NAMALWA (cell line): ENCODE results near the gene TMED4.

ENCODE experiments used
- DNase-seq: peaks from one replicate; pipeline ENCODE4 v3.0.0-alpha.2; 2015; ENCODE audit warnings: low spot score

The TMED4 gene

DNA sequence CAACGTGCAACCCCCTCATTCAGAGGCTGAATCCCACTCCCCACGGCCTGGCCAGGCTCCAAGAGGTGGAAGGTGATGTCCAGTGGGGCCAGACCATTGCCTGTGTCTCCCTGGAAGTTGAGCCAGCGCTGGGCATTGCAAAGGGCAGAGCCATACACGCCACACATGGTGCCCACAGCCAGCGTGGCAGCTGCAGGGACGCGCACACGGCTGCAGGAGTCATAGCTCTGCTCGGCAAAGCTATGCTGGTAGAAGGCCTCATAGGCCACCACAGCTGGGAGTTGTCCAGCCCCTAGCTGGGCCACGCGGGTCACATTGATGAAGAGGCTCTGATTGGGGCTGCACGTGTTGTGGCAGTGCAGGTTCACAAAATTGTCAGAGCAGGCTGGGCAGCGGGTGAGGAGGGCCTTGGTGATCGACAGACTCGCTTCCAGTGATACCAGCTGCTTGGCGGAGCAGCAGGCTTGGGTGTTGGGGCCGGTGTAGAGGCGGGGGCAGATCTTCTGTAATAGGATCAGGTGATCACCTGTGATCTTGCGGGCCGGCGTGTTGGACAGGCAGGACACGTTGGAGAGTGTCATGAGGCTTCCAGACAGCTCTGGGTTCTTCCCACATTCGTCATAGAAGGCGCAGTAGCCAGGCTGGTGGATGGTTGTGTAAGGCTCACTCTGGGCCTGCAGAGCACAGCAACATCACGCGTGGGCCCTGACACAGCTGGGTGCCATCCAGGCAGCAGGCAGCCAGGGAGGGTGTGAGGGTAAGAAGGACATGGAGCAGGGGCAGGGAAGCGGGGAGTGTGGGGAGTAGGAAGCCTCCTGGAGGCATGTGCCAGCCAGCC is 42.1 kb downstream of the TMED4 start:
- no peak for DNase-seq

DNA sequence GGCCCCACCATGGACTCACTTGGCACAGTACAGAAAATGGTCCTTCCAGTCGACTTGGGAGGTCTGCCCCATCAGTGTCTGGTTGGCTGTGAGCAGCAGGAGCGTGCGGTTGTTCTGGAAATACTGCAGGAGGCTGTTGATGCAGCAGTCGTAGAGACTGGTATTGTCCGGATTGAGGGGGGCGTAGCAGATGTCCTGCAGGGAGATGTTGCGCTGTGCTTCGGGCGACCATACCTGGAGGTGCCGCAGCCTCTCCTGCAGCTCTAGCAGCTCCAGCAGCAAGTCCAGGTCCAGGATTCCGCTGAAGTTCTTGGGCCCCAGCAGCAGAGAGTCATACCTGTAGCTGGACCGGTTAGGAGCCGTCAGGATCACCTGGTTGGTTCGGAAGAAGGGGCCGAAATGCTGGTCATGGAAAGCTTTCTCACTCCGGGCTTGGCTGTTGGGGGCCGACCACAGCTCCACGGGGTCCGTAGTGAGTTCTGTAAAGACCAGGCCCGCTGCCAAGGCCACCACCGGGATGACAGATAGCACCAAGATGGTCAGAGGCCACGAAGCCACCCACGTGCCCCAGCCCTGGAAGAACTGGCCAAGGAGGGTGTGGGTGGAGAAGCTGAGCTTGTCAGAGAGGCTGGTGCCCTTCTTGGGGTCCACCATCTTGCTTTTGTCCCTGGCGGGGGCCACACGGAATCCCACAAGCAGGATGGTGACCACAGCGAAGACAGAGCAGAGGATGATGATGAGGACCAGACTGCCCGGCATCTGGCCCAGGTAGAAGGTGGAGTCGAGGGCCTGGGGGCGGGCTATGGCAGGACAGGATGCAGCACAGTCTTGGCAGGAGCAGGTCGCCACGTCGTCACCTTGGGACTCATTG is 43.0 kb downstream of the TMED4 start:
- DNase-seq: no peak

DNA sequence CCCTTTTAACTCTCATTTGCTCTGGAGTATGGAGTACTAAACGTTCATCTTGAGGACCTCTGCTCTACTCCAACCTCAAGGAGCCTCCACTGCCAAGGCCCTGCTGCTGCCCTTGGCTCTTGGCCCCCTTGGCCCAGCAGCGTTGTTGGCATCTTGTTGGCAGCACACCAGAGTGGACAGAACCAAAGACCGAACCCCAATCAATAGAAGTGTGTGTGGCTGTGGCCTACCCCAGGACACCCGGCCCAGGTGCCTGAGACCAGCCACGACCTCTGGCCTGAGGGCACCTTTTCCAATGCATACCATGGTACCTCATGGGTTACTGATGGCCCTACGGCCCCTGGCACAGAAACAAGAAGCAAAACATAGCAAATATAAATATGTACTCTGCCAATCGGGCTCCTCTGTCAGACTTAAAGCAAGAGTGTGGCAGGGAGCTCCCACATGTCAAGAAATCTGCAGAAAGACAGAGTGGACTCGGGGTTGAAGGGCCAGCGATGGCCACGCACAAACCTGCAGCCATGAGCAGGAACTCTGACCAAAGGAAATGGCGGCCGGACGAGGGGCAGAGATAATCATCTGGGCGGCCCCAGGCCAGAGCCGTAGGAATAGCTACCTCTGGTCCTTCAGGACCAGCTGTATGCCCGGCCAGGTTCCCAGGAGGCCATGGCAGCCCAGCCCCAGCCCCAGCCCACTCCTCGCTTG is 43.8 kb downstream of the TMED4 start:
- DNase-seq: no peak

DNA sequence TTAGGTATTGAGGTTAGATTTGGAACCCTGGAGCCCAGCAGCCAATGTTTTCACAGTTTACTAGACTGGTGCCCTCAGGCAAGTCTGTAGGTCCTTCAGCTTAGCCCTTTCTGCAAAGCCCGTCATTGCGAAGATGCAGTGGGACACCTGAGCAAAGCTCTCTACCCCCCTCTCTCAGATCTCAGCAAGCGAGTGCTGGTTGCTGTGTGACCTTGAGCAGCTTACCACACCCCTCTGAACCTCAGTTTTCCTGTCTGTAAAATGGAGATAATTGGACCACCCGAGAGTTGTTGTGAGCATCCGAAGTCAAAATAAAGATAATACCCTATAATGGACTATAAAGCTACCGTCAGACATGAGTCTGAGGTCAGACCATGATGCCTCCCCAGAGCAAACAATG is 44.6 kb downstream of the TMED4 start:
- DNase-seq: no peak

DNA sequence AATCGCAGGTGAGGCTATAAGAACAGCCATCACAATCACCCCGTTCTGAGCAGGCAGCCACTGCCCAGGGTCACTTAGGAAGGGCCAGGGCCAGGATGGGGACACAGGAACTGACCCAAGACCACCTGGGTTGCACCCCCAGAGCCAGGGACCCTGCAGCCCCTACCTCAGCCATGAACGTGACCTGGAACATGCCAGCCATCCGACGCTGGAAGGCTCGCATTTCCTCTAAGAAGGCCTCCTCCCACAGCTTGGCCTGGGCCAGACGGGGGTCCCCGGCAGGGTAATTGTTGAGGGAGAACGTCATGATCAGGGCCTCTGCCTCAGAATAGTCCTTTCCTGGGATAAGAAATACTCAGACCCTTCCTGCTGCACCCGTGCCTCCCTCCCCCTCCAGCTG is 45.9 kb downstream of the TMED4 start:
- DNase-seq: no peak

DNA sequence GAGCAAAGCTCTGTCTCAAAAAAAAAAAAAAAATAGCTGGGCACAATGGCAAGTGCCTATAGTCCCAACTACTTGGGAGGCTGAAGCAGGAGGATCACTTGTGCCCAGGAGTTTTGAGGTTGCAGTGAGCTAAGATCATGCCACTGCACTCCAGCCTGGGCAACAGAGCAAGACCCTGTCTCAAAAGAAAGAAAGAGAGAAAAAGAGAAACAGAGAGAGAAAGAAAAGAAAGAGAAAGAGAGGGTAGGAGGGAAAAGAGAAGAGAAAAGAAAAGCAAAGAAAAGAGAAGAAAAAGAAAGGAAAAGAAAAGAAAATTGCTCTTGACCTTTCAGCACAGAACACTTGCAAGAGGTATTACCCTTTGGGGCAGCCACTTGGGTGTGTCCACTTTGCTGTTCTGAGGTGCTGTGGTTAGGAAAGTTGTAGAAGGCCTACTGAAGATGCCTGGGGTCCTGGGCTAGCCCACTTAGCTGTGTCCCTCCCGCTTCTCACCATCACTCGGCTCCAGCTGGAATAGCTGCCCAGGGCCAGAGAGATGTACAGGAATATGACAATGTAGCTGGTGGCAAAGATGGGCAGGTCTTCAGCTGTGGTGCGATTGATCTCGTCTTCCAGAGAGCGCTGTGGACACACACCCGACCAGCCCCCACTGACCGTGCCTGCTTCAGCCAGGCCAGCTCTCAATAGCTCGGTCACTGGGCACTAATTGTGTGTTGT is 46.5 kb downstream of the TMED4 start:
- DNase-seq: no peak

DNA sequence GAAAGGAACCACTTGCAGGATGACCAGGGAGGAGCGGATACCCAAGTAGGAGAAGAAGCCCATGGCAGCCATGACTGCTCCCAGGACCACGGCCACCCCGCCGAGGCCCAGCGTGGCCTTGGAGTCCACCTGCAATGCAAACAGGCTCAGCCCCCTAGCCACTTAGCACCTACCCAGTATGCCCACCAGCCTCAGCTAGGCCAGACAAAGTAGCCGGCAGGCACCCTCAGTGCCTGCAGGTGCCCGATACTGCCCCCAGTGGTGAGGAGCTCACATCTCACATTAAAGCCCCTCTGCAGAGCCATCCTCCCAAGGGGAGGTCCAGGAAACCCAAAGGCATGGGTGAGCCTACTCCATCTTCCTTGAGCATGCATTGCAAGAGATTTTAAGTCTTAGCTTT is 47.5 kb downstream of the TMED4 start:
- peak; percentile 88 for DNase-seq

DNA sequence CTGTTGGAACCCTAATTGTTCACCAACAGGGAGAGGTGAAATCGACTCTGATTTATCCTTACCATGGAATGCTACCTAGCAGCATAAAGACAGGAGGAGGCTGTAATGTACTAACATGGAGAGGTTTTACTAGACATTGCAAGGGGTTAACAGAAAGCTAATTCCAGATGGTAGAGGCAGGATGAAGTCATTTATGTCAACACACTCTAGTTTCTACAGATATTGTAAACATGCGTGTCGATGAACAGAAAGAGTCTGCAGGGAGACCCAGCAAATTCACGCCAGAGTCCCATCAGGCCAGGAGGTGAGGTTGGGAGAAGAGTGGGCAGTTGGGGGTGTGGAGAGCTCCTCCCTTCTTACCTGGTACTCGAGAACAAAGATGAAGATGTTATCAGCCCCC is 47.9 kb downstream of the TMED4 start:
- no peak for DNase-seq

DNA sequence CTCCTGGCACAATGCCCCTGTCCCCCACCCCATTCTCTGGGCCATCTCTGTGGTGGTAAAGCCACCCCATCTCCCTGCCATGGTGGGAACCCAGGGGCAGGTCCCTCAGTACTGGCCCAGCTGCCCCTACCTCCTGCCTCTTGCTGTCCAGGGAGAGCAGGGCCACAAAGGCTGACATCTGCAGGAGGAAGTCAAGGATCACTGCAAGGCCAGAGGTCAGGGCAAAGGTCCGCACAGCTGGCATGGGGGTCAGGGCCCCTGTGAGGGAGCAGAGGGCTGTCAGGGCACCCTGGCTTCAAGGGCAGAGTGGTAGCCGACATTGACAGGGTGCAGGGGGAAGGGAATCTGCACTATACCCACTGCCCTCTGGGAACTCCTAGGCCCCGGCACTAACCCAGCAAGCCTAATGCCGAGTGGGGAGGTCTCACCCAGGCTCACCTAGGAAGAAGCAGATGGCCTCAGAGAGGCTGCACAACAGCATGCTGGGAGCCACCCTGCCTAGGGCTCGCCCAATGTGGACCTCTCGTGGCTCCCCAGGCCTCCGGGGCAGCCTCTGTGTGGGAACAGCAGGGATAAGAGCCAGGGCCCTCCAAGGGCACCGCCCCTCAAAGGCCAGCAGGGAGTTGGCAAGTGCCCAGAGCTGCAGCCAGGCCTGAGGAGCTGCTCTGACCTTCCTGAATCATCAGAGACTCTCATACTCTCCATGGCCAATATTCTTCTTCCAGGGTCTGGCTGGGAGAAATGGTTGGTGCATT is 48.6 kb downstream of the TMED4 start:
- no peak for DNase-seq

DNA sequence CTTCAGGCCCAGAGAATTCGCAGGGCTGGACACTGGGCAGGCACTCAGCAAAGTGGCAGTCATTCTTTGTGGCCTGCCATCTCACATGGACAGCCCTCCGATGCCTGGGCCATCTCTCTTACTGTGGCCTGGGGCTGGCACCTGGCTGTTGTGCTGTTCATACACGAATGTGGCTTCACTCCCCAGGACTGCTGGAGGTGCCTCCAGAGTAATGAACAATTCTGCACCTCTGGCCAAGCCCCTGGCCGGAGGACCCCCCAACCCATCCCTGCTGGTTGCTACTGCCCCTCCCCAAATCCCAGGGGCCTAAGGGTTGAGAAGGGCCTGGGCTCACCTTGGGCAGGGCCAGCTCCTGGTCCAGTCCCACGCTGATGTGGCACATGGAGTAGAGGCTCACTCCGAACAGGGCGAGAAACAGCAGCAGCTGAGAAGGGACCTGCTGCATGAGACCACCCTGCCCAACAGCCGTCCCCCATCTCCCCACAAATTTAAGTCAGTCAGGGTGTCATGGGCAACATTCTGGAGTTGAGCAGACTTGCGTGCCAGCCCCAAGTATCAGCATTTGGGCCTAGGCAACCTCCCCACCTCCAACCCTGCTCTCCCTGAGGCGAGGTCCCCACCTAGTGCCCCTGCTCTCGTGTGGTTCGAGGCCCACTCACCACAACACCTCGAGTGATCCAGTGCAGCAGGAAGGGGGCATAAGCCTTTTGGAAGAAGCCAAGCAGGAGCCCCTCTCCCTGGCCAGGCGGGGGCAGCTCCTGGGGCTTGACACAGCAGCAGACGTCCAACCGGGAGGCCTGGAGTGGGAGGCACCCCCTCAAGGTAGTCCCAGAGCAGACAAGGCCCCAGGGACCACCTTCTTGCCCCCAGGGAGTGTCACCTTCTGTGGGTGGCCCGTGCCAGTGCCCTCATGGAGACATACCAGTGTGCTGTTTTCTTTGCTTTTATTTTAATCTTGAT is 50.3 kb downstream of the TMED4 start:
- no peak for DNase-seq

DNA sequence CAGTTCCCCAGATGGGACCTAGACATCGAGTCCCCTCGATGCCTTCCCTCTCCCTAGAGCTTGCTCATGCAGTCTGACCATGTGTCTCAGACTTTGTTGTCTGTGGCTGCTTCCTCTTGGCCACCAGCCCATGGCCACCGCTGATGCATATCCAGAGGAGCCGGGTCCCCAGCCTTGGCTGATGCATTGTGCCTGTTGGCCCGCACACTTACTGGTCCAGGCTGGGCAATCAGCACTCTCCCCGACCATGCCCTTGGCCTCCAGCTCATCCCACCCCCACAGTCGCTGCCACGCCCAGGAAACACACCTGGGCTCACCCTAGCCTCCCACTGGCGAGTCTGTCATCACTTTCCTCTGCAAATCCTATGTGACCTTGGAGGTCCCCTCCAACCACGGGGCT is 51.0 kb downstream of the TMED4 start:
- no peak for DNase-seq
